SHP77 treated with DMSO at 0.1 percent for 48 hours (cell line): Measurements from ENCODE around the gene DUSP12.
"Not testable (repeated sequence)": the region's sequence is repeated elsewhere in the genome, so short reads cannot be mapped to it uniquely, and the experiment has no call there.

Experiments
- DNase-seq: peaks from one replicate; lab custom pipeline; 2025; lab: John Stamatoyannopoulos, UW

The DUSP12 gene

GRCh38 chr1:161727256-161727924 lies 22.2 kb upstream of the DUSP12 start:
- DNase-seq: no peak

GRCh38 chr1:161728376-161729226 lies 21.0 kb upstream of the DUSP12 start:
- no peak for DNase-seq

- DNase-seq: no peak
Observed at GRCh38 chr1:161730050-161730564, 19.5 kb upstream of the DUSP12 start.

- DNase-seq: no peak
Observed at GRCh38 chr1:161731241-161731640, 18.3 kb upstream of the DUSP12 start.

GRCh38 chr1:161731981-161732718 lies 17.4 kb upstream of the DUSP12 start:
- DNase-seq: no peak

- DNase-seq: no peak
Observed at GRCh38 chr1:161733526-161733925, 16.1 kb upstream of the DUSP12 start.

GRCh38 chr1:161735837-161736236 lies 13.7 kb upstream of the DUSP12 start:
- no peak for DNase-seq

- no peak for DNase-seq
Observed at GRCh38 chr1:161736335-161736969, 13.1 kb upstream of the DUSP12 start.

GRCh38 chr1:161737625-161738024 lies 12.0 kb upstream of the DUSP12 start:
- no peak for DNase-seq

GRCh38 chr1:161738627-161739287 lies 10.8 kb upstream of the DUSP12 start:
- peak; percentile 20 for DNase-seq

GRCh38 chr1:161739865-161740566 lies 9.6 kb upstream of the DUSP12 start:
- no peak for DNase-seq

GRCh38 chr1:161740921-161741320 lies 8.7 kb upstream of the DUSP12 start:
- no peak for DNase-seq

- DNase-seq: no peak
Observed at GRCh38 chr1:161743231-161743630, 6.4 kb upstream of the DUSP12 start.

GRCh38 chr1:161747801-161748200 lies 1.8 kb upstream of the DUSP12 start:
- no peak for DNase-seq

GRCh38 chr1:161763522-161764098 lies 14.0 kb downstream of the DUSP12 start:
- DNase-seq: no peak

GRCh38 chr1:161766102-161766981 lies 16.8 kb downstream of the DUSP12 start, which contains the start of gene ATF6:
TSS of gene ATF6 (plus strand) at chr1:161766320. CDS start at chr1:161766361, 41 bp downstream.
- DNase-seq: peak; percentile 96

GRCh38 chr1:161768461-161768860 lies 18.9 kb downstream of the DUSP12 start:
- DNase-seq: no peak

GRCh38 chr1:161768986-161769672 lies 19.5 kb downstream of the DUSP12 start:
- no peak for DNase-seq

GRCh38 chr1:161769673-161770045 lies 20.1 kb downstream of the DUSP12 start:
- DNase-seq: not testable (repeated sequence)
